ENCODE results near the gene NELL1. TPM values are rescaled to one million over a fixed set of nuclear protein-coding genes. Genes with fewer than 3 reads are reported as not detected.

The NELL1 gene
- total RNA-seq, 1 experiment from 2014 or later: not detected

DNA sequence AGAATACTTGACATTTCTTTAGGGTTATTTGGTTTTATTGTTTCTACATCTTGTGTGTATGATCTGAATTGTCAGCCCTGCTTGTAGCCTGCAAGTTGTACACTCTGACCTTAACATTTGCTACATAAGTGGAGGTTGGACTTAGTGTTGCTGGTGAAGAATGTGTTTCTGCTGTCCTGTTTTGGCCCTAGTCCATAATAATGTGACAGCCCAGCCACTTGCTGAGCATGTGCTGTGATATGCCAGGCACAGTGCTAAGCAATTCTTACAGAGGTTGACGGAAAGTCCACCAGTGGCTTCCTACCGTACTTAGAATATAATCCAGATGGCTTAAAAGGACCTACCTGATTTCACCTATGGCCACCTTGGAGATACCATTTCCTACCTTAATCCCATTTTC lies 526.6 kb downstream of the NELL1 start:
- Mint-ChIP-seq H3K4me1 (ENCODE audit: low read depth, unreplicated experiment) (no peaks in the 10 kb centered on the region), H3K9me3 (ENCODE audit: unreplicated experiment) (no peaks in the 10 kb centered on the region), H3K36me3 (ENCODE audit: insufficient read depth, unreplicated experiment) (no peaks in the 10 kb centered on the region), H3K27ac (ENCODE audit: unreplicated experiment) (no peak overlapping the region), H3K27me3 (ENCODE audit: insufficient read depth, unreplicated experiment) (no peaks in the 10 kb centered on the region), H3K4me3 (ENCODE audit: unreplicated experiment) (no peak overlapping the region)
- Histone ChIP-seq H3K27me3 (replicated peaks; ENCODE audit: control insufficient read depth, insufficient read depth, low read length) (no peaks in the 10 kb centered on the region), H3K4me1 (peaks cover 8% of the 10 kb centered on the region; the same call in 1 of the 2 replicates), H3K9me3 (no peaks in the 10 kb centered on the region), H3K4me3 (ENCODE audit: low read depth, low read length) (no peak overlapping the region), H3K36me3 (ENCODE audit: control insufficient read depth, insufficient read depth, low read length) (no peaks in the 10 kb centered on the region)
- ChIA-PET CTCF (interaction anchor here (0.7 kb wide), 1 partner anchor 1939 kb away, joined by 5 read pairs; no protein-coding TSS in a partner anchor), POLR2A (no interaction called here)
- TF ChIP-seq, protein P1, sequence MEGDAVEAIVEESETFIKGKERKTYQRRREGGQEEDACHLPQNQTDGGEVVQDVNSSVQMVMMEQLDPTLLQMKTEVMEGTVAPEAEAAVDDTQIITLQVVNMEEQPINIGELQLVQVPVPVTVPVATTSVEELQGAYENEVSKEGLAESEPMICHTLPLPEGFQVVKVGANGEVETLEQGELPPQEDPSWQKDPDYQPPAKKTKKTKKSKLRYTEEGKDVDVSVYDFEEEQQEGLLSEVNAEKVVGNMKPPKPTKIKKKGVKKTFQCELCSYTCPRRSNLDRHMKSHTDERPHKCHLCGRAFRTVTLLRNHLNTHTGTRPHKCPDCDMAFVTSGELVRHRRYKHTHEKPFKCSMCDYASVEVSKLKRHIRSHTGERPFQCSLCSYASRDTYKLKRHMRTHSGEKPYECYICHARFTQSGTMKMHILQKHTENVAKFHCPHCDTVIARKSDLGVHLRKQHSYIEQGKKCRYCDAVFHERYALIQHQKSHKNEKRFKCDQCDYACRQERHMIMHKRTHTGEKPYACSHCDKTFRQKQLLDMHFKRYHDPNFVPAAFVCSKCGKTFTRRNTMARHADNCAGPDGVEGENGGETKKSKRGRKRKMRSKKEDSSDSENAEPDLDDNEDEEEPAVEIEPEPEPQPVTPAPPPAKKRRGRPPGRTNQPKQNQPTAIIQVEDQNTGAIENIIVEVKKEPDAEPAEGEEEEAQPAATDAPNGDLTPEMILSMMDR (IDR thresholded peaks at IDR 0.05; ENCODE audit: insufficient read depth in 1 of 2, low read depth in 1 of 2, low read length in 1 of 2, severe bottlenecking in 1 of 2, unreplicated experiment in 1 of 2): no peak
- no TSS peak for BruUV-seq (replicated peaks)
- DNase-seq: no peak
- intact Hi-C loops (cut with micrococcal nuclease; ENCODE audit: unreplicated experiment): no loop called here

DNA sequence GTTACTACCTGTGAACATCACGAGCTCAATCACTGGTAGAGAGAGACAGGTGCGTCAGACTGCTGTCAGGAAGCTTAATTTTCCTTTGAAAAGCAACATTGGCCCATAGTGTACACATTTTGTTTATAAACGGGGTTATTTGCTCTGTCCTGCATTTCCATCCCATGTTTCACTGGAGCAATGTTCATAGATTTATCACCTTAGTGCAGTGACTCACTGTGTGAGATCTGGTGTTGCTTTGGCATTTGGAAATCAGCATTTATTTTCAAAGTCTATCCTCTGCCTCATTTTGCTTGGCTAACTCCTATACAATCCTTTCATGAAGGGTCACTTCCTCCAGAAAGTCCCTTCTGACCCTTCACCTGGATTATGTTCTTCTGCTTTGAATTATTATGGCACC lies 529.1 kb downstream of the NELL1 start:
- no peak for DNase-seq
- TF ChIP-seq, protein P1 (IDR thresholded peaks at IDR 0.05; ENCODE audit: insufficient read depth in 1 of 2, low read depth in 1 of 2, low read length in 1 of 2, severe bottlenecking in 1 of 2, unreplicated experiment in 1 of 2): no peak
- Mint-ChIP-seq H3K36me3 (ENCODE audit: insufficient read depth, unreplicated experiment) (no peaks in the 10 kb centered on the region), H3K4me3 (ENCODE audit: unreplicated experiment) (no peak overlapping the region), H3K27me3 (ENCODE audit: insufficient read depth, unreplicated experiment) (peaks cover 7% of the 10 kb centered on the region), H3K27ac (ENCODE audit: unreplicated experiment) (no peak overlapping the region), H3K9me3 (ENCODE audit: unreplicated experiment) (peaks cover 11% of the 10 kb centered on the region), H3K4me1 (ENCODE audit: low read depth, unreplicated experiment) (no peaks in the 10 kb centered on the region)
- Histone ChIP-seq H3K4me1 (peaks cover 7% of the 10 kb centered on the region; the same call in 1 of the 2 replicates), H3K9me3 (no peaks in the 10 kb centered on the region), H3K27me3 (replicated peaks; ENCODE audit: control insufficient read depth, insufficient read depth, low read length) (no peaks in the 10 kb centered on the region), H3K36me3 (ENCODE audit: control insufficient read depth, insufficient read depth, low read length) (no peaks in the 10 kb centered on the region), H3K4me3 (ENCODE audit: low read depth, low read length) (no peak overlapping the region)
- intact Hi-C loops (cut with micrococcal nuclease; ENCODE audit: unreplicated experiment): no loop called here
- BruUV-seq (replicated peaks): no TSS peak
- POLR2A ChIA-PET: no interaction called here
- CTCF ChIA-PET: no interaction called here

DNA sequence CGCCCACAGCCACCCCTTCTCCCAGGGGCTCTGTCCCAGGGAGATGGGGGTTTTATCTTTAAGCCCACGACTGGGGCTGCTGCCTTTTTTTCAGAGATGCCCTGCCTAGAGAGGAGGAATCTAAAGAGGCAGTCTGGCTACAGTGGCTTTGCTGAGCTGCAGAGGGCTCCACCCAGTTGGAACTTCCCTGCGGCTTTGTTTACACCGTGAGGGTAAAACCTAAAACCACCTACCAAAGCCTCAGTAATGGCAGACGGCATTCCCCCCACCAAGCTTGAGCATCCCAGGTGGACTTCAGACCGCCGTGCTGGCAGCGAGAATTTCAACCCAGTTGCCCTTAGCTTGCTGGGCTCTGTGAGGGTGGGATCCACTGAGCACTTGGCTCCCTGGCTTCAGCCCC lies 535.8 kb downstream of the NELL1 start:
- no peaks in the 10 kb centered on the region for H3K36me3 ChIP-seq (ENCODE audit: control insufficient read depth, insufficient read depth, low read length)
- Mint-ChIP-seq H3K9me3 (ENCODE audit: unreplicated experiment) (peaks cover 11% of the 10 kb centered on the region), H3K27me3 (ENCODE audit: insufficient read depth, unreplicated experiment) (peaks cover 11% of the 10 kb centered on the region), H3K27ac (ENCODE audit: unreplicated experiment) (no peak overlapping the region), H3K4me3 (ENCODE audit: unreplicated experiment) (no peak overlapping the region), H3K4me1 (ENCODE audit: low read depth, unreplicated experiment) (no peaks in the 10 kb centered on the region), H3K36me3 (ENCODE audit: insufficient read depth, unreplicated experiment) (no peaks in the 10 kb centered on the region)
- TF ChIP-seq, protein P1 (IDR thresholded peaks at IDR 0.05; ENCODE audit: insufficient read depth in 1 of 2, low read depth in 1 of 2, low read length in 1 of 2, severe bottlenecking in 1 of 2, unreplicated experiment in 1 of 2): no peak
- ChIA-PET CTCF (no interaction called here), POLR2A (no interaction called here)
- no peak overlapping the region for H3K4me3 ChIP-seq (ENCODE audit: low read depth, low read length)
- H3K9me3 ChIP-seq: no peaks in the 10 kb centered on the region
- H3K4me1 ChIP-seq: no peaks in the 10 kb centered on the region
- no TSS peak for BruUV-seq (replicated peaks)
- H3K27me3 ChIP-seq (replicated peaks; ENCODE audit: control insufficient read depth, insufficient read depth, low read length): no peaks in the 10 kb centered on the region
- intact Hi-C loops (cut with micrococcal nuclease; ENCODE audit: unreplicated experiment): no loop called here
- no peak for DNase-seq

Data from Caco-2 (cell line).